BLaER1 treated with 17β-estradiol and CSF1 and Interleukin-3, amounts not matched to agents 10 nM and 100 nM (cell line): ENCODE data around the gene PARD3.

Experiments
- H3K27ac ChIP-seq, 11 experiments: shearing (Covaris generic); formaldehyde crosslinking; 2 replicates each; pipeline ENCODE4 v1.8.1; 2022
- H3K27me3 ChIP-seq, 11 experiments: shearing (Covaris generic); formaldehyde crosslinking; 2 replicates each; pipeline ENCODE4 v1.8.1; 2022
- H3K36me3 ChIP-seq, 11 experiments: shearing (Covaris generic); formaldehyde crosslinking; 2 replicates each; pipeline ENCODE4 v1.8.1; 2022
- H3K4me1 ChIP-seq, 10 experiments: shearing (Covaris generic); formaldehyde crosslinking; 2 replicates each; pipeline ENCODE4 v1.8.1; 2022
- H3K4me2 ChIP-seq, 11 experiments: shearing (Covaris generic); formaldehyde crosslinking; 2 replicates each; pipeline ENCODE4 v1.8.1; 2022
- H3K4me3 ChIP-seq, 10 experiments: shearing (Covaris generic); formaldehyde crosslinking; 2 replicates each; pipeline ENCODE4 v1.8.1; 2022
- H3K9ac ChIP-seq, 11 experiments: shearing (Covaris generic); formaldehyde crosslinking; 2 replicates each; pipeline ENCODE4 v1.8.1; 2022
- H3K9me3 ChIP-seq, 11 experiments: shearing (Covaris generic); formaldehyde crosslinking; replicated peaks in 1 of 11; 2 replicates each; pipeline ENCODE4 v1.8.1; 2022
- H4K20me1 ChIP-seq, 11 experiments: shearing (Covaris generic); formaldehyde crosslinking; 2 replicates each; pipeline ENCODE4 v1.8.1; 2022
- Cebpa-rat ChIP-seq, 11 experiments: shearing (Covaris generic); IDR thresholded peaks; 2 replicates each; pipeline ENCODE4 v1.8.1; 2022

PARD3 gene

GRCh38 chr10:34251177-34251576, 563.9 kb downstream of the PARD3 start:
- Histone ChIP-seq H3K9me3 (no peaks in the 10 kb centered on the region), H3K36me3 (0 out of 22 replicates have a peak, but pooled peaks cover 0 to 2% (median 0%) of the 10 kb centered on the region in 11 experiments), H4K20me1 (no peaks in the 10 kb centered on the region), H3K4me1 (peaks cover 0 to 12% (median 2%) of the 10 kb centered on the region in 10 experiments; a peak in 7 of 20 replicates), H3K27me3 (no peaks in the 10 kb centered on the region), H3K4me3 (no peak overlapping the region), H3K27ac (no peak overlapping the region), H3K4me2 (no peak overlapping the region), H3K9ac (no peak overlapping the region)
- TF ChIP-seq Cebpa-rat (IDR thresholded peaks at IDR 0.05), result no peak

GRCh38 chr10:34250722-34251121, 564.4 kb downstream of the PARD3 start:
- Histone ChIP-seq H3K36me3 (no peaks in the 10 kb centered on the region), H3K4me2 (no peak overlapping the region), H3K9me3 (no peaks in the 10 kb centered on the region), H3K27ac (no peak overlapping the region), H3K4me3 (no peak overlapping the region), H4K20me1 (no peaks in the 10 kb centered on the region), H3K27me3 (no peaks in the 10 kb centered on the region), H3K9ac (no peak overlapping the region), H3K4me1 (peaks cover 0 to 12% (median 2%) of the 10 kb centered on the region in 10 experiments; a peak in 7 of 20 replicates)
- TF ChIP-seq Cebpa-rat (IDR thresholded peaks at IDR 0.05), result no peak

GRCh38 chr10:34249634-34250033, 565.5 kb downstream of the PARD3 start:
- no peaks in the 10 kb centered on the region for H3K36me3 ChIP-seq
- H3K4me3 ChIP-seq, result no peak overlapping the region
- no peak overlapping the region for H3K4me2 ChIP-seq
- H3K4me1 ChIP-seq, result peaks cover 0 to 12% (median 0%) of the 10 kb centered on the region in 10 experiments; a peak in 6 of 20 replicates
- no peak overlapping the region for H3K9ac ChIP-seq
- H3K9me3 ChIP-seq, result no peaks in the 10 kb centered on the region
- H3K27ac ChIP-seq, result no peak overlapping the region
- no peaks in the 10 kb centered on the region for H3K27me3 ChIP-seq
- TF ChIP-seq Cebpa-rat (IDR thresholded peaks at IDR 0.05), result no peak
- no peaks in the 10 kb centered on the region for H4K20me1 ChIP-seq

GRCh38 chr10:34247560-34247959, 567.5 kb downstream of the PARD3 start:
- H3K4me1 ChIP-seq, result peaks cover 0 to 6% (median 0%) of the 10 kb centered on the region in 10 experiments; a peak in 3 of 20 replicates
- no peak overlapping the region for H3K9ac ChIP-seq
- no peak overlapping the region for H3K4me2 ChIP-seq
- H3K9me3 ChIP-seq, result no peaks in the 10 kb centered on the region; a peak in 2 of 22 replicates
- no peak overlapping the region for H3K27ac ChIP-seq
- no peaks in the 10 kb centered on the region for H3K27me3 ChIP-seq
- H4K20me1 ChIP-seq, result no peaks in the 10 kb centered on the region
- no peaks in the 10 kb centered on the region for H3K36me3 ChIP-seq
- H3K4me3 ChIP-seq, result no peak overlapping the region
- no peak for TF ChIP-seq Cebpa-rat (IDR thresholded peaks at IDR 0.05)

GRCh38 chr10:34244756-34245484, 570.2 kb downstream of the PARD3 start:
- Histone ChIP-seq H3K36me3 (no peaks in the 10 kb centered on the region), H3K4me1 (peaks cover 9 to 14% (median 12%) of the 10 kb centered on the region in 10 experiments; a peak in 19 of 20 replicates), H3K9me3 (peaks cover 0 to 3% (median 0%) of the 10 kb centered on the region in 11 experiments; a peak in 2 of 22 replicates), H3K27me3 (no peaks in the 10 kb centered on the region), H3K27ac (no peak overlapping the region), H3K9ac (no peak overlapping the region), H4K20me1 (no peaks in the 10 kb centered on the region), H3K4me2 (no peak overlapping the region), H3K4me3 (no peak overlapping the region)
- no peak for TF ChIP-seq Cebpa-rat (IDR thresholded peaks at IDR 0.05)

GRCh38 chr10:34241226-34242000, 573.7 kb downstream of the PARD3 start:
- Histone ChIP-seq H3K36me3 (no peaks in the 10 kb centered on the region), H3K4me1 (peaks cover 15 to 31% (median 26%) of the 10 kb centered on the region in 10 experiments), H3K4me3 (no peak overlapping the region), H3K4me2 (peak overlapping the region in 7 of 11 experiments; percentile 2 to 59 (median 36); a peak in 6 of 22 replicates), H3K9ac (no peak overlapping the region), H3K27ac (peak overlapping the region in 3 of 11 experiments; percentile 34 to 39 (median 36); a peak in 3 of 22 replicates), H3K9me3 (peaks cover 0 to 3% (median 0%) of the 10 kb centered on the region in 11 experiments; a peak in 2 of 22 replicates), H4K20me1 (no peaks in the 10 kb centered on the region), H3K27me3 (no peaks in the 10 kb centered on the region)
- TF ChIP-seq Cebpa-rat (IDR thresholded peaks at IDR 0.05), result no peak

GRCh38 chr10:34240039-34240438, 575.1 kb downstream of the PARD3 start:
- H4K20me1 ChIP-seq, result no peaks in the 10 kb centered on the region
- peaks cover 15 to 36% (median 32%) of the 10 kb centered on the region in 10 experiments for H3K4me1 ChIP-seq
- H3K36me3 ChIP-seq, result no peaks in the 10 kb centered on the region
- H3K9ac ChIP-seq, result no peak overlapping the region
- H3K27me3 ChIP-seq, result no peaks in the 10 kb centered on the region
- H3K4me2 ChIP-seq, result peak overlapping the region in 4 of 11 experiments; percentile 23 to 49 (median 39); a peak in 3 of 22 replicates
- H3K27ac ChIP-seq, result peak overlapping the region in 3 of 11 experiments; percentile 4 to 46 (median 36); a peak in 1 of 22 replicates
- no peak for TF ChIP-seq Cebpa-rat (IDR thresholded peaks at IDR 0.05)
- peaks cover 0 to 3% (median 0%) of the 10 kb centered on the region in 11 experiments; a peak in 2 of 22 replicates for H3K9me3 ChIP-seq
- no peak overlapping the region for H3K4me3 ChIP-seq

- no peak overlapping the region for H3K9ac ChIP-seq
- H3K27ac ChIP-seq, result no peak overlapping the region
- TF ChIP-seq Cebpa-rat (IDR thresholded peaks at IDR 0.05), result no peak
- peaks cover 0 to 3% (median 0%) of the 10 kb centered on the region in 11 experiments; a peak in 2 of 22 replicates for H3K9me3 ChIP-seq
- no peaks in the 10 kb centered on the region for H3K27me3 ChIP-seq
- no peak overlapping the region for H3K4me3 ChIP-seq
- peak overlapping the region in 3 of 11 experiments; percentile 50 to 53 (median 51); a peak in 2 of 22 replicates for H3K4me2 ChIP-seq
- H4K20me1 ChIP-seq, result no peaks in the 10 kb centered on the region
- peaks cover 15 to 36% (median 30%) of the 10 kb centered on the region in 10 experiments for H3K4me1 ChIP-seq
- no peaks in the 10 kb centered on the region for H3K36me3 ChIP-seq
These were observed 577.1 kb downstream of the PARD3 start for GRCh38 chr10:34237898-34238455.

GRCh38 chr10:34236931-34237330, 578.2 kb downstream of the PARD3 start:
- no peaks in the 10 kb centered on the region for H3K27me3 ChIP-seq
- no peak overlapping the region for H3K4me3 ChIP-seq
- no peaks in the 10 kb centered on the region for H3K36me3 ChIP-seq
- H3K27ac ChIP-seq, result 0 out of 22 replicates have a peak overlapping the region, but pooled peaks of 1 of the 11 experiments have one; percentile 8
- no peaks in the 10 kb centered on the region for H3K9me3 ChIP-seq
- H3K9ac ChIP-seq, result no peak overlapping the region
- H4K20me1 ChIP-seq, result no peaks in the 10 kb centered on the region
- H3K4me2 ChIP-seq, result peak overlapping the region; percentile 1 to 61 (median 51); a peak in 20 of 22 replicates
- H3K4me1 ChIP-seq, result peaks cover 15 to 36% (median 30%) of the 10 kb centered on the region in 10 experiments
- no peak for TF ChIP-seq Cebpa-rat (IDR thresholded peaks at IDR 0.05)
